GM19372 (cell line): ENCODE results near the gene ADGRE1.

Experiments
- ATAC-seq: cut with Tn5 transposase; IDR thresholded peaks from one replicate; pipeline ENCODE4 v1.9.1; 2021; ENCODE audit warnings: mild to moderate bottlenecking, low read depth, moderate library complexity; ENCODE audit not compliant: unreplicated experiment

Gene ADGRE1

GRCh38 chr19:6945733-6946132 is 58.4 kb downstream of the ADGRE1 start:
- no peak for ATAC-seq

- ATAC-seq = no peak
These were observed 60.4 kb downstream of the ADGRE1 start for GRCh38 chr19:6947745-6948144.

GRCh38 chr19:6948884-6949283 is 61.5 kb downstream of the ADGRE1 start:
- no peak for ATAC-seq

GRCh38 chr19:6952956-6953355 is 65.6 kb downstream of the ADGRE1 start:
- ATAC-seq = no peak

- ATAC-seq = no peak
These were observed 67.7 kb downstream of the ADGRE1 start for GRCh38 chr19:6955082-6955481.

GRCh38 chr19:6956573-6956972 is 69.2 kb downstream of the ADGRE1 start:
- ATAC-seq = no peak

GRCh38 chr19:6958791-6959190 is 71.4 kb downstream of the ADGRE1 start:
- ATAC-seq = no peak

GRCh38 chr19:6963244-6963852 is 76.0 kb downstream of the ADGRE1 start:
- ATAC-seq = no peak

GRCh38 chr19:6963937-6964336 is 76.6 kb downstream of the ADGRE1 start:
- no peak for ATAC-seq

- ATAC-seq = no peak
These were observed 80.6 kb downstream of the ADGRE1 start for GRCh38 chr19:6967967-6968366.

GRCh38 chr19:6969490-6969889 is 82.1 kb downstream of the ADGRE1 start:
- no peak for ATAC-seq

- ATAC-seq = no peak
These were observed 82.6 kb downstream of the ADGRE1 start for GRCh38 chr19:6970021-6970420.

GRCh38 chr19:6970443-6970842 is 83.1 kb downstream of the ADGRE1 start:
- ATAC-seq = no peak

GRCh38 chr19:6971366-6971765 is 84.0 kb downstream of the ADGRE1 start:
- ATAC-seq = no peak

- no peak for ATAC-seq
These were observed 88.8 kb downstream of the ADGRE1 start for GRCh38 chr19:6976197-6976596.

GRCh38 chr19:6979399-6979798 is 92.0 kb downstream of the ADGRE1 start:
- ATAC-seq = no peak

- ATAC-seq = no peak
These were observed 96.1 kb downstream of the ADGRE1 start for GRCh38 chr19:6983448-6983847.

GRCh38 chr19:6987850-6988249 is 100.5 kb downstream of the ADGRE1 start:
- no peak for ATAC-seq

GRCh38 chr19:6988257-6988656 is 100.9 kb downstream of the ADGRE1 start:
- no peak for ATAC-seq
